ENCODE results near the gene ATXN2.

DNA sequence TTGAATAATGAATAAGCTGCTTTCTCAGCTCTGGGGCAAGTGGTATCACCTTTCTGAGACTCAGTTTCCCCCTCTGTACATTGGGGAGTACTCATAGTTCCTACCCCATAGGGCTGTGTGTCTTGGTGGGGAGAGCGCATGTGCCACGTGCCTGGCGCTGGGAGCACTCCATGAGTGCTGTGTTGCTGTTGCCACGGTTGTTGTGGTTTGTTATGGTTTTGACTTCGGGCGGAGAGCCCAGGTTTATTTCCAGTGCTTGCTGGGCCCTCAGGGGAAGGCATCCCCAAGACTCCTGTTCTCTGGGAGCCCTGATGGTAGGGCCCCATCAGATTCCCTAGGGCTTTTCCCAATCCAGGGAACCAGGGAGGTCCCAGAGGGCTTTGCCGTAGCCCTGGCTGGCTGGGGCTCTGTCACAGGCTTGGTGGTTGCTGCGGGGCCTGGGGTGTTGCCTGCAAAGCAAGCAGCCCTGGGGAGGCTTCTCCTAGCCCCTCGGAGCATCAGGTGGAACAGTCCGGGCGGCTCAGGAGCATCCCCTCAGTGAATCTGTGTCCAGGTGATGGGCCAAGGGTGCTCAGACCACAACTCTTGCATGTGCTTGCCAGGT lies 174.8 kb downstream of the ATXN2 start:
- TF ChIP-seq, protein P1, sequence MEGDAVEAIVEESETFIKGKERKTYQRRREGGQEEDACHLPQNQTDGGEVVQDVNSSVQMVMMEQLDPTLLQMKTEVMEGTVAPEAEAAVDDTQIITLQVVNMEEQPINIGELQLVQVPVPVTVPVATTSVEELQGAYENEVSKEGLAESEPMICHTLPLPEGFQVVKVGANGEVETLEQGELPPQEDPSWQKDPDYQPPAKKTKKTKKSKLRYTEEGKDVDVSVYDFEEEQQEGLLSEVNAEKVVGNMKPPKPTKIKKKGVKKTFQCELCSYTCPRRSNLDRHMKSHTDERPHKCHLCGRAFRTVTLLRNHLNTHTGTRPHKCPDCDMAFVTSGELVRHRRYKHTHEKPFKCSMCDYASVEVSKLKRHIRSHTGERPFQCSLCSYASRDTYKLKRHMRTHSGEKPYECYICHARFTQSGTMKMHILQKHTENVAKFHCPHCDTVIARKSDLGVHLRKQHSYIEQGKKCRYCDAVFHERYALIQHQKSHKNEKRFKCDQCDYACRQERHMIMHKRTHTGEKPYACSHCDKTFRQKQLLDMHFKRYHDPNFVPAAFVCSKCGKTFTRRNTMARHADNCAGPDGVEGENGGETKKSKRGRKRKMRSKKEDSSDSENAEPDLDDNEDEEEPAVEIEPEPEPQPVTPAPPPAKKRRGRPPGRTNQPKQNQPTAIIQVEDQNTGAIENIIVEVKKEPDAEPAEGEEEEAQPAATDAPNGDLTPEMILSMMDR (IDR thresholded peaks at IDR 0.05): no peak
- TF ChIP-seq POLR2AphosphoS5 (IDR thresholded peaks at IDR 0.05): no peak

Data from breast epithelium (tissue), 3 donors.